MM.1S (cell line): ENCODE data around the gene NR1D2.

Experiments
- DNase-seq: peaks from one replicate; pipeline ENCODE4 v3.0.0-alpha.2; 2015
- H2AFZ ChIP-seq: fragments of 300-600 bp; sonication (generic); 2 replicates; pipeline ENCODE4 v1.6.0; 2016; ENCODE audit warnings: antibody characterized with exemption, low read length
- H3F3A ChIP-seq: fragments of 300-600 bp; sonication (generic); 2 replicates; pipeline ENCODE4 v1.6.1; 2016; ENCODE audit warnings: mild to moderate bottlenecking, antibody characterized with exemption, low read length, moderate library complexity, mixed read lengths; ENCODE audit not compliant: insufficient read depth
- H3K27ac ChIP-seq: fragments of 300-600 bp; sonication (generic); 2 replicates; pipeline ENCODE4 v1.5.1; 2016; ENCODE audit warnings: mild to moderate bottlenecking, low read length
- H3K27me3 ChIP-seq: fragments of 300-600 bp; sonication (generic); replicated peaks from 2 replicates; pipeline ENCODE4 v1.6.0; 2016; ENCODE audit warnings: low read length; ENCODE audit not compliant: insufficient read depth
- H3K36me3 ChIP-seq: fragments of 300-600 bp; sonication (generic); replicated peaks from 2 replicates; pipeline ENCODE4 v1.6.1; 2016; ENCODE audit warnings: mild to moderate bottlenecking, low read length, mixed read lengths; ENCODE audit not compliant: insufficient read depth
- H3K4me1 ChIP-seq: fragments of 300-600 bp; sonication (generic); 2 replicates; pipeline ENCODE4 v1.6.1; 2016; ENCODE audit warnings: low read length, mixed read lengths
- H3K4me2 ChIP-seq: fragments of 300-600 bp; sonication (generic); 2 replicates; pipeline ENCODE4 v1.6.0; 2016; ENCODE audit warnings: low read depth, low read length
- H3K4me3 ChIP-seq: fragments of 300-600 bp; sonication (generic); 2 replicates; pipeline ENCODE4 v1.5.1; 2016; ENCODE audit warnings: low read length, mixed read lengths
- H3K79me2 ChIP-seq: fragments of 300-600 bp; sonication (generic); 2 replicates; pipeline ENCODE4 v1.6.1; 2016; ENCODE audit warnings: mixed run types, low read length, mixed read lengths
- H3K9ac ChIP-seq: fragments of 300-600 bp; sonication (generic); 2 replicates; pipeline ENCODE4 v1.6.1; 2016; ENCODE audit warnings: low read length, mixed read lengths
- H3K9me2 ChIP-seq: fragments of 300-600 bp; sonication (generic); replicated peaks from 2 replicates; pipeline ENCODE4 v1.6.1; 2016; ENCODE audit warnings: mild to moderate bottlenecking, low read length, mixed read lengths; ENCODE audit not compliant: insufficient read depth
- H3K9me3 ChIP-seq: fragments of 300-600 bp; sonication (generic); replicated peaks from 2 replicates; pipeline ENCODE4 v1.6.1; 2016; ENCODE audit warnings: mild to moderate bottlenecking, low read length, mixed read lengths; ENCODE audit not compliant: insufficient read depth
- H4K20me1 ChIP-seq: fragments of 300-600 bp; sonication (generic); 2 replicates; pipeline ENCODE4 v1.6.1; 2016; ENCODE audit warnings: mild to moderate bottlenecking, low read length, moderate library complexity, mixed read lengths; ENCODE audit not compliant: insufficient read depth
- EZH2 ChIP-seq: fragments of 300-600 bp; sonication (generic); optimal IDR thresholded peaks from 2 replicates; pipeline ENCODE3; 2017; ENCODE audit warnings: low read depth, mild to moderate bottlenecking, antibody characterized with exemption, low read length, mixed read lengths
- EZH2phosphoT487 ChIP-seq: fragments of 300-600 bp; sonication (generic); IDR thresholded peaks from 2 replicates; pipeline ENCODE4 v1.6.1; 2018; ENCODE audit warnings: antibody characterized with exemption, low read length
- TF ChIP-seq, protein P1 (sequence below): fragments of 300-600 bp; sonication (generic); IDR thresholded peaks from 2 replicates; pipeline ENCODE4 v1.5.1; 2016; ENCODE audit warnings: antibody characterized with exemption, low read length, mixed read lengths

Gene NR1D2

DNA sequence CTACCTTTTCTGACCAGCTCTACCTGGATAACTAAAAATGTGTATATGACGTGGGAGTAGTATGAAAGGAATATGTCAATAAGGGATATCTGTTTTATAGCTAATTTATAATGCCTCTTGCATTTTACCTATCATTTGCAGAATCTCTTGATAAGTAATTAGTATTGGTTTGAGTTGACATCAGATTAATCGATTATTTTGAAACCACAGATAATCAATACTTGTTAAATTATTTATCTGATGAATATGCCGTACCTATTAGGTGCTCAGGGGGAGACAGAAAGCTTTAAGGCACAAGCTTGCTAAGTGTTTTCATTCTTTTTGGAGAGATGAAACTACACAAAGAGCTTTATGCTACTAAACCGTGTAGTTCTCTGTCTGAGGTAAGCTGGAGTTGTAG lies 24.3 kb downstream of the NR1D2 start:
- H4K20me1 ChIP-seq: no peaks in the 10 kb centered on the region
- no peak for TF ChIP-seq EZH2
- no peak for TF ChIP-seq EZH2phosphoT487
- TF ChIP-seq, protein P1, sequence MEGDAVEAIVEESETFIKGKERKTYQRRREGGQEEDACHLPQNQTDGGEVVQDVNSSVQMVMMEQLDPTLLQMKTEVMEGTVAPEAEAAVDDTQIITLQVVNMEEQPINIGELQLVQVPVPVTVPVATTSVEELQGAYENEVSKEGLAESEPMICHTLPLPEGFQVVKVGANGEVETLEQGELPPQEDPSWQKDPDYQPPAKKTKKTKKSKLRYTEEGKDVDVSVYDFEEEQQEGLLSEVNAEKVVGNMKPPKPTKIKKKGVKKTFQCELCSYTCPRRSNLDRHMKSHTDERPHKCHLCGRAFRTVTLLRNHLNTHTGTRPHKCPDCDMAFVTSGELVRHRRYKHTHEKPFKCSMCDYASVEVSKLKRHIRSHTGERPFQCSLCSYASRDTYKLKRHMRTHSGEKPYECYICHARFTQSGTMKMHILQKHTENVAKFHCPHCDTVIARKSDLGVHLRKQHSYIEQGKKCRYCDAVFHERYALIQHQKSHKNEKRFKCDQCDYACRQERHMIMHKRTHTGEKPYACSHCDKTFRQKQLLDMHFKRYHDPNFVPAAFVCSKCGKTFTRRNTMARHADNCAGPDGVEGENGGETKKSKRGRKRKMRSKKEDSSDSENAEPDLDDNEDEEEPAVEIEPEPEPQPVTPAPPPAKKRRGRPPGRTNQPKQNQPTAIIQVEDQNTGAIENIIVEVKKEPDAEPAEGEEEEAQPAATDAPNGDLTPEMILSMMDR: no peak
- no peak overlapping the region for H2AFZ ChIP-seq
- no peaks in the 10 kb centered on the region for H3K4me1 ChIP-seq
- H3K4me3 ChIP-seq: no peak overlapping the region
- no peak overlapping the region for H3K27ac ChIP-seq
- H3K79me2 ChIP-seq: no peaks in the 10 kb centered on the region
- no peak overlapping the region for H3K4me2 ChIP-seq
- H3K27me3 ChIP-seq: no peaks in the 10 kb centered on the region
- DNase-seq: no peak
- no peaks in the 10 kb centered on the region for H3K9me3 ChIP-seq
- H3K36me3 ChIP-seq: no peaks in the 10 kb centered on the region
- H3K9ac ChIP-seq: no peak overlapping the region
- H3F3A ChIP-seq: no peaks in the 10 kb centered on the region
- no peaks in the 10 kb centered on the region for H3K9me2 ChIP-seq

- H3K9me3 ChIP-seq: no peaks in the 10 kb centered on the region
- H3K27me3 ChIP-seq: no peaks in the 10 kb centered on the region
- no peaks in the 10 kb centered on the region for H3K9me2 ChIP-seq
- no peak overlapping the region for H2AFZ ChIP-seq
- no peak overlapping the region for H3K4me2 ChIP-seq
- TF ChIP-seq, protein P1: no peak
- TF ChIP-seq EZH2phosphoT487: no peak
- DNase-seq: no peak
- no peaks in the 10 kb centered on the region for H3K36me3 ChIP-seq
- H3K4me3 ChIP-seq: no peak overlapping the region
- no peaks in the 10 kb centered on the region for H3K4me1 ChIP-seq
- H3K27ac ChIP-seq: no peak overlapping the region
- H4K20me1 ChIP-seq: no peaks in the 10 kb centered on the region
- no peak overlapping the region for H3K9ac ChIP-seq
- no peaks in the 10 kb centered on the region for H3F3A ChIP-seq
- H3K79me2 ChIP-seq: no peaks in the 10 kb centered on the region
Observed at GRCh38 chr3:23971684-23972083, 26.6 kb downstream of the NR1D2 start.

DNA sequence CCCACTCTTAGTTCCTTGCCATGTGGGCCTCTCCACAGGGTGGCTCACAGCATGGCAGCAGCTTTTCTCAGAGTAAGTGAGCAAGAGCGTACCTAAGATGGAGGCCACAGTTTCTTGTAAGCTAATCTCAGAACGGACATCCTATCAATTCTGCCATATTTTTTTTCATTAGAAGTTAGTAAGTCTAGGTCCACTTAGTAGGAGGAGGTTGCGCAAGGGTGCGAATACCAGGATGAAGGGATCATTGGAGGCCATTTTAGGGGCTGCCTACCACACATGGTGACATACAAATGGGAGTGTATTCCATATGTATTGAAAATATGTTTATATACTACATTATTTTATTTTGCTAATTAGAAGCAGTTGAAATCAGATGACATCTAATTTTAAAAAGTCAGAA lies 31.5 kb downstream of the NR1D2 start:
- TF ChIP-seq EZH2 (no peak), EZH2phosphoT487 (no peak)
- TF ChIP-seq, protein P1: no peak
- Histone ChIP-seq H3K4me3 (no peak overlapping the region), H3K9me2 (no peaks in the 10 kb centered on the region), H3F3A (no peaks in the 10 kb centered on the region), H3K9me3 (no peaks in the 10 kb centered on the region), H3K27ac (no peak overlapping the region), H3K4me2 (no peak overlapping the region), H3K79me2 (no peaks in the 10 kb centered on the region), H4K20me1 (no peaks in the 10 kb centered on the region), H3K9ac (no peak overlapping the region), H2AFZ (no peak overlapping the region), H3K4me1 (no peaks in the 10 kb centered on the region), H3K36me3 (no peaks in the 10 kb centered on the region), H3K27me3 (no peaks in the 10 kb centered on the region)
- no peak for DNase-seq
